ENCODE data around the gene TACO1. TPM values are rescaled to one million over a fixed set of nuclear protein-coding genes. Genes with fewer than 3 reads are reported as not detected.

TACO1 gene
- total RNA-seq, 1 donor from 2014 or later = 16.2 TPM

DNA sequence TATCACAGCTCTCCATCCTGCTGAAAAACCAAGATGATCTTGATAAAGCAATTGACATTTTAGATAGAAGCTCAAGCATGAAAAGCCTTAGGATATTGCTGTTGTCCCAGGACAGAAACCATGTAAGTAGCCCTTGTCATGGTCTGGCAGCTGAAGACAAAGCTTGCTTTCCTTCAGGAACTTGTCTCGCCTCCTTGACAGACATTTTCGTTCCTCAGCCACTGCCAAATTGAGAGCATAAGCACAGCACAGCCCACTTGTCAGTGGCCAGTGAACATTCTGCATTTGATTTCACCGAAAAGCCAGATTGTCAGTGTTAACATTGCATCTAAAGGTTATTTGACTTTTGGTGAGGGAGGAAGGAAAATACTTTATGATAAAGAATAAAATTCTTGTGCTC, 57.1 kb downstream of the TACO1 start:
- no peak for DNase-seq (ENCODE audit: low spot score in 2 of 2, unreplicated experiment in 2 of 2)
- Mint-ChIP-seq H3K4me3 (no peak overlapping the region), H3K27me3 (ENCODE audit: low read depth) (no peaks in the 10 kb centered on the region), H3K4me1 (peaks cover 7% of the 10 kb centered on the region), H3K9me3 (no peaks in the 10 kb centered on the region), H3K27ac (peak overlapping the region; percentile 31), H3K36me3 (peaks cover 19% of the 10 kb centered on the region)
- TF ChIP-seq, protein P1, sequence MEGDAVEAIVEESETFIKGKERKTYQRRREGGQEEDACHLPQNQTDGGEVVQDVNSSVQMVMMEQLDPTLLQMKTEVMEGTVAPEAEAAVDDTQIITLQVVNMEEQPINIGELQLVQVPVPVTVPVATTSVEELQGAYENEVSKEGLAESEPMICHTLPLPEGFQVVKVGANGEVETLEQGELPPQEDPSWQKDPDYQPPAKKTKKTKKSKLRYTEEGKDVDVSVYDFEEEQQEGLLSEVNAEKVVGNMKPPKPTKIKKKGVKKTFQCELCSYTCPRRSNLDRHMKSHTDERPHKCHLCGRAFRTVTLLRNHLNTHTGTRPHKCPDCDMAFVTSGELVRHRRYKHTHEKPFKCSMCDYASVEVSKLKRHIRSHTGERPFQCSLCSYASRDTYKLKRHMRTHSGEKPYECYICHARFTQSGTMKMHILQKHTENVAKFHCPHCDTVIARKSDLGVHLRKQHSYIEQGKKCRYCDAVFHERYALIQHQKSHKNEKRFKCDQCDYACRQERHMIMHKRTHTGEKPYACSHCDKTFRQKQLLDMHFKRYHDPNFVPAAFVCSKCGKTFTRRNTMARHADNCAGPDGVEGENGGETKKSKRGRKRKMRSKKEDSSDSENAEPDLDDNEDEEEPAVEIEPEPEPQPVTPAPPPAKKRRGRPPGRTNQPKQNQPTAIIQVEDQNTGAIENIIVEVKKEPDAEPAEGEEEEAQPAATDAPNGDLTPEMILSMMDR (IDR thresholded peaks at IDR 0.05; ENCODE audit: unreplicated experiment) = no peak

Other genes starting within 250 kb of the TACO1 start
- gene CYB561, start 154.6 kb upstream of the TACO1 start, total RNA-seq = 20.4 to 21.5 TPM (median 20.5 TPM) in 3 replicates
- gene ACE, start 123.8 kb upstream of the TACO1 start, total RNA-seq = 2.4 to 2.9 TPM (median 2.6 TPM) in 3 replicates
- 0.16 TPM in 1 of 3 replicates, not detected in the others for gene KCNH6, start 77.5 kb upstream of the TACO1 start, total RNA-seq
- 144 to 155 TPM (median 149 TPM) in 3 replicates for gene DCAF7, start 50.4 kb upstream of the TACO1 start, total RNA-seq
- gene MAP3K3, start 21.5 kb downstream of the TACO1 start, total RNA-seq = 23.1 to 24.0 TPM (median 23.4 TPM) in 3 replicates
- gene LIMD2, start 99.2 kb downstream of the TACO1 start, total RNA-seq = 76.5 to 79.3 TPM (median 77.0 TPM) in 3 replicates
- 57.2 to 62.9 TPM (median 62.3 TPM) in 3 replicates for gene STRADA, start 140.9 kb downstream of the TACO1 start, total RNA-seq
- 55.9 to 58.2 TPM (median 56.3 TPM) in 3 replicates for gene CCDC47, start 172.7 kb downstream of the TACO1 start, total RNA-seq
- 183 to 197 TPM (median 186 TPM) in 3 replicates for gene DDX42, start 173.3 kb downstream of the TACO1 start, total RNA-seq
- 76.5 to 82.4 TPM (median 82.0 TPM) in 3 replicates for gene PSMC5, start 226.5 kb downstream of the TACO1 start, total RNA-seq
- 44.0 to 48.6 TPM (median 48.1 TPM) in 3 replicates for gene FTSJ3, start 226.8 kb downstream of the TACO1 start, total RNA-seq
- 70.1 to 72.3 TPM (median 72.2 TPM) in 3 replicates for gene SMARCD2, start 241.8 kb downstream of the TACO1 start, total RNA-seq